Measurements from ENCODE around the gene PHYHIPL. TPM values are rescaled to one million over a fixed set of nuclear protein-coding genes. Genes with fewer than 3 reads are reported as not detected.

The PHYHIPL gene
- total and polyA plus RNA-seq, 2 experiments from 2014 or later = 1.1 TPM; not detected in 1

DNA sequence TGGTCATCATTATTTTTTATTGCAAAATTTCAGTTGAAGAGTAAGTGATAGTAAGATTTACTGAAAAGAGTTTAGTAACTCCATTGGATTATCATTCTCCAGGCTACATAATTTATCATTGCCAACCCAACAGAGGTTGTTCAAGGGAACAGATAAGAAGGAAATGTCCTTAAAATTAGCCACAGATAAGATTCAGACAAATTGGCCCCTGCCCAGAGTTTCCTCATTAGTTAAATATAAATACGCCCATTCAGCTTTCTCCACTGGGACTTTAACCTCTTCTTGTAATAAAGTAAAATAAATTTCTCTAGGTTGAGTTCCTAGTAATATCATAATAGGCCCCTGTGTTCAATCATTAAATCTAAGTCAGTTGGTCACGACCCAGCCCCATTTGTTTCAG, 27.7 kb upstream of the PHYHIPL start:
- Histone ChIP-seq H3K4me3 (no peak overlapping the region), H3K36me3 (no peaks in the 10 kb centered on the region), H3K4me1 (ENCODE audit: low read depth) (no peaks in the 10 kb centered on the region), H3K27me3 (no peaks in the 10 kb centered on the region), H3K9me3 (ENCODE audit: low read depth) (no peaks in the 10 kb centered on the region), H3K27ac (no peak overlapping the region)
- no peak for DNase-seq (ENCODE audit: low read depth in 1 of 2, low spot score in 1 of 2)
- TF ChIP-seq, protein P1, sequence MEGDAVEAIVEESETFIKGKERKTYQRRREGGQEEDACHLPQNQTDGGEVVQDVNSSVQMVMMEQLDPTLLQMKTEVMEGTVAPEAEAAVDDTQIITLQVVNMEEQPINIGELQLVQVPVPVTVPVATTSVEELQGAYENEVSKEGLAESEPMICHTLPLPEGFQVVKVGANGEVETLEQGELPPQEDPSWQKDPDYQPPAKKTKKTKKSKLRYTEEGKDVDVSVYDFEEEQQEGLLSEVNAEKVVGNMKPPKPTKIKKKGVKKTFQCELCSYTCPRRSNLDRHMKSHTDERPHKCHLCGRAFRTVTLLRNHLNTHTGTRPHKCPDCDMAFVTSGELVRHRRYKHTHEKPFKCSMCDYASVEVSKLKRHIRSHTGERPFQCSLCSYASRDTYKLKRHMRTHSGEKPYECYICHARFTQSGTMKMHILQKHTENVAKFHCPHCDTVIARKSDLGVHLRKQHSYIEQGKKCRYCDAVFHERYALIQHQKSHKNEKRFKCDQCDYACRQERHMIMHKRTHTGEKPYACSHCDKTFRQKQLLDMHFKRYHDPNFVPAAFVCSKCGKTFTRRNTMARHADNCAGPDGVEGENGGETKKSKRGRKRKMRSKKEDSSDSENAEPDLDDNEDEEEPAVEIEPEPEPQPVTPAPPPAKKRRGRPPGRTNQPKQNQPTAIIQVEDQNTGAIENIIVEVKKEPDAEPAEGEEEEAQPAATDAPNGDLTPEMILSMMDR (IDR thresholded peaks at IDR 0.05; ENCODE audit: low read depth, low read length) = no peak

GRCh38 chr10:59155556-59155955, 20.9 kb upstream of the PHYHIPL start:
- Histone ChIP-seq H3K4me3 (no peak overlapping the region), H3K9me3 (ENCODE audit: low read depth) (no peaks in the 10 kb centered on the region), H3K27me3 (no peaks in the 10 kb centered on the region), H3K4me1 (ENCODE audit: low read depth) (no peaks in the 10 kb centered on the region), H3K27ac (no peak overlapping the region), H3K36me3 (no peaks in the 10 kb centered on the region)
- TF ChIP-seq, protein P1 (IDR thresholded peaks at IDR 0.05; ENCODE audit: low read depth, low read length) = no peak
- no peak for DNase-seq (ENCODE audit: low read depth in 1 of 2, low spot score in 1 of 2)

- Histone ChIP-seq H3K4me3 (no peak overlapping the region), H3K27ac (no peak overlapping the region), H3K27me3 (peaks cover 17% of the 10 kb centered on the region), H3K9me3 (ENCODE audit: low read depth) (no peaks in the 10 kb centered on the region), H3K36me3 (no peaks in the 10 kb centered on the region), H3K4me1 (ENCODE audit: low read depth) (no peaks in the 10 kb centered on the region)
- TF ChIP-seq, protein P1 (IDR thresholded peaks at IDR 0.05; ENCODE audit: low read depth, low read length) = no peak
- DNase-seq (ENCODE audit: low read depth in 1 of 2, low spot score in 1 of 2) = no peak
Observed at GRCh38 chr10:59167512-59167911, 8.9 kb upstream of the PHYHIPL start.

DNA sequence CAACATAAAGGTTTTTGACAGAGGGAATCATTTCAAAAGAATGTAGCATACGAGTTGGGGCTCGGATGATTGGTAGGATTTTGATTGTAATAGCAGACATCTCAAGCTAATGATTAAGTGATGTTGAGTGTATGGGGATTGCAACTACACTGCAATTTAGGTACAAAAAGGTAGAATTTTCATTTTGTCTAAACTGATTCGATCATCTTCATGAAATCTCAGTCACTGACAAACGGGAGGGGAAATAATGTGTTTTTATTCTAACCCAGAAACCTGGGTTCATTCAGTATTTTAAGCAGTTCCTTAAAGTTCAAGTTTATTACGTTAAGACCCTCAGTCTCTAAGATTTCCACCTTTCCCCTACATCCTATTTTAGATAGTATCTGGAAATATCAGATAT, 3.9 kb upstream of the PHYHIPL start:
- Histone ChIP-seq H3K36me3 (no peaks in the 10 kb centered on the region), H3K9me3 (ENCODE audit: low read depth) (no peaks in the 10 kb centered on the region), H3K4me1 (ENCODE audit: low read depth) (peaks cover 13% of the 10 kb centered on the region), H3K27ac (no peak overlapping the region), H3K4me3 (no peak overlapping the region), H3K27me3 (peaks cover 61% of the 10 kb centered on the region)
- no peak for DNase-seq (ENCODE audit: low read depth in 1 of 2, low spot score in 1 of 2)
- TF ChIP-seq, protein P1 (IDR thresholded peaks at IDR 0.05; ENCODE audit: low read depth, low read length) = no peak

DNA sequence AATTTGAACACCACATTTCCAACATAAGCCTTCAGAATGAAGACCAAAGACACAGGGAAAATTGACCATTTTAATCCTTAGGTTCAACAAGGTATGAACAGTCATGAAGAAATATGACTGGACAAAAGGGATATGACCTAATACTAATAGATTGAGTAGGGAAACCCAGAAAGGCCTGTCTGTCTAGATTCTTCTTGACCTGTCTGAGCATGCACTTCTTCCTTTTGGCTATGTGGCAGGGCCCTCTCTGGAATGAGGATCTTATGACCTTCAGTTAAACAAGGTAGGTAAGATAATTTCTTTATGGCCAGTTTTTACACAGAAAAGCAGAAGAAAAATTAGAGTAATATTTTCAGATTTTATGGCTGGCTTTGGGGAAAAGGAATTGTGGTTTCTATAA, 3.0 kb upstream of the PHYHIPL start:
- TF ChIP-seq, protein P1 (IDR thresholded peaks at IDR 0.05; ENCODE audit: low read depth, low read length) = no peak
- H3K27me3 ChIP-seq = peaks cover 68% of the 10 kb centered on the region

More for the DNA sequence above, 3.0 kb upstream of the PHYHIPL start:
- H3K4me1 ChIP-seq (ENCODE audit: low read depth) = peaks cover 13% of the 10 kb centered on the region
- H3K4me3 ChIP-seq = no peak overlapping the region
- H3K9me3 ChIP-seq (ENCODE audit: low read depth) = no peaks in the 10 kb centered on the region
- DNase-seq (ENCODE audit: low read depth in 1 of 2, low spot score in 1 of 2) = no peak
- H3K27ac ChIP-seq = no peak overlapping the region
- no peaks in the 10 kb centered on the region for H3K36me3 ChIP-seq
